Measurements from ENCODE around the gene F10.
"Not testable (repeated sequence)": the region's sequence is repeated elsewhere in the genome, so short reads cannot be mapped to it uniquely, and the experiment has no call there.

The F10 gene

GRCh38 chr13:113096052-113096744, 26.4 kb upstream of the F10 start:
- no peak for DNase-seq (ENCODE audit: insufficient read length)
- no peak for TF ChIP-seq TAF1 (IDR thresholded peaks at IDR 0.05; ENCODE audit: borderline replicate concordance, low read depth, low read length)
- TF ChIP-seq POLR2A (IDR thresholded peaks at IDR 0.05; ENCODE audit: low read depth, low read length) = no peak
- no peak for FAIRE-seq

GRCh38 chr13:113096745-113097305, 25.8 kb upstream of the F10 start:
- no peak for TF ChIP-seq POLR2AphosphoS5 (IDR thresholded peaks at IDR 0.05; ENCODE audit: low read depth, low read length)
- TF ChIP-seq TAF1 (IDR thresholded peaks at IDR 0.05; ENCODE audit: borderline replicate concordance, low read depth, low read length) = no peak
- no peak for TF ChIP-seq POLR2A (IDR thresholded peaks at IDR 0.05; ENCODE audit: low read depth, low read length)
- FAIRE-seq (no peak), DNase-seq (ENCODE audit: insufficient read length) (no peak)

- TF ChIP-seq TAF1 (IDR thresholded peaks at IDR 0.05; ENCODE audit: borderline replicate concordance, low read depth, low read length) (no peak), POLR2A (IDR thresholded peaks at IDR 0.05; ENCODE audit: low read depth, low read length) (no peak), POLR2AphosphoS5 (IDR thresholded peaks at IDR 0.05; ENCODE audit: low read depth, low read length) (no peak)
- FAIRE-seq (no peak), DNase-seq (ENCODE audit: insufficient read length) (no peak)
Observed at GRCh38 chr13:113097651-113098050, 24.9 kb upstream of the F10 start.

- FAIRE-seq (no peak), DNase-seq (ENCODE audit: insufficient read length) (no peak)
- no peak for TF ChIP-seq POLR2A (IDR thresholded peaks at IDR 0.05; ENCODE audit: low read depth, low read length)
- no peak for TF ChIP-seq POLR2AphosphoS5 (IDR thresholded peaks at IDR 0.05; ENCODE audit: low read depth, low read length)
- no peak for TF ChIP-seq TAF1 (IDR thresholded peaks at IDR 0.05; ENCODE audit: borderline replicate concordance, low read depth, low read length)
Observed at GRCh38 chr13:113098162-113098732, 24.4 kb upstream of the F10 start.

- DNase-seq (ENCODE audit: insufficient read length) (no peak), FAIRE-seq (no peak)
- TF ChIP-seq POLR2AphosphoS5 (IDR thresholded peaks at IDR 0.05; ENCODE audit: low read depth, low read length) = no peak
- no peak for TF ChIP-seq POLR2A (IDR thresholded peaks at IDR 0.05; ENCODE audit: low read depth, low read length)
- TF ChIP-seq TAF1 (IDR thresholded peaks at IDR 0.05; ENCODE audit: borderline replicate concordance, low read depth, low read length) = no peak
Observed at GRCh38 chr13:113099142-113099541, 23.5 kb upstream of the F10 start.

GRCh38 chr13:113102302-113102701, 20.3 kb upstream of the F10 start:
- not testable (repeated sequence) for FAIRE-seq; DNase-seq (ENCODE audit: insufficient read length)

- TF ChIP-seq TAF1 (IDR thresholded peaks at IDR 0.05; ENCODE audit: borderline replicate concordance, low read depth, low read length) (no peak), POLR2AphosphoS5 (IDR thresholded peaks at IDR 0.05; ENCODE audit: low read depth, low read length) (no peak), POLR2A (IDR thresholded peaks at IDR 0.05; ENCODE audit: low read depth, low read length) (no peak)
- FAIRE-seq (no peak), DNase-seq (ENCODE audit: insufficient read length) (no peak)
Observed at GRCh38 chr13:113102727-113103126, 19.9 kb upstream of the F10 start.

- DNase-seq (ENCODE audit: insufficient read length) (no peak), FAIRE-seq (no peak)
- no peak for TF ChIP-seq POLR2AphosphoS5 (IDR thresholded peaks at IDR 0.05; ENCODE audit: low read depth, low read length)
- TF ChIP-seq TAF1 (IDR thresholded peaks at IDR 0.05; ENCODE audit: borderline replicate concordance, low read depth, low read length) = no peak
- TF ChIP-seq POLR2A (IDR thresholded peaks at IDR 0.05; ENCODE audit: low read depth, low read length) = no peak
Observed at GRCh38 chr13:113103646-113104045, 19.0 kb upstream of the F10 start.

GRCh38 chr13:113105032-113105920, 17.3 kb upstream of the F10 start, which contains the start of gene F7:
TSS of gene F7 (plus strand) at chr13:113105791. CDS start at chr13:113105842, 51 bp downstream.
- FAIRE-seq = no peak
- DNase-seq (ENCODE audit: insufficient read length) = no peak
- TF ChIP-seq POLR2A (IDR thresholded peaks at IDR 0.05; ENCODE audit: low read depth, low read length) (no peak), TAF1 (IDR thresholded peaks at IDR 0.05; ENCODE audit: borderline replicate concordance, low read depth, low read length) (no peak), POLR2AphosphoS5 (IDR thresholded peaks at IDR 0.05; ENCODE audit: low read depth, low read length) (no peak)

- TF ChIP-seq POLR2AphosphoS5 (IDR thresholded peaks at IDR 0.05; ENCODE audit: low read depth, low read length) = no peak
- TF ChIP-seq TAF1 (IDR thresholded peaks at IDR 0.05; ENCODE audit: borderline replicate concordance, low read depth, low read length) = no peak
- no peak for TF ChIP-seq POLR2A (IDR thresholded peaks at IDR 0.05; ENCODE audit: low read depth, low read length)
- DNase-seq (ENCODE audit: insufficient read length) (no peak), FAIRE-seq (no peak)
Observed at GRCh38 chr13:113105921-113106452, 16.6 kb upstream of the F10 start.

- TF ChIP-seq TAF1 (IDR thresholded peaks at IDR 0.05; ENCODE audit: borderline replicate concordance, low read depth, low read length) (no peak), POLR2AphosphoS5 (IDR thresholded peaks at IDR 0.05; ENCODE audit: low read depth, low read length) (no peak), POLR2A (IDR thresholded peaks at IDR 0.05; ENCODE audit: low read depth, low read length) (no peak)
- FAIRE-seq (no peak), DNase-seq (ENCODE audit: insufficient read length) (no peak)
Observed at GRCh38 chr13:113106711-113107351, 15.8 kb upstream of the F10 start.

GRCh38 chr13:113108521-113108920, 14.1 kb upstream of the F10 start:
- DNase-seq (ENCODE audit: insufficient read length); FAIRE-seq: not testable (repeated sequence)
